GM12875 (cell line): ENCODE data around the gene CELA2B.
"Not testable (repeated sequence)": the region's sequence is repeated elsewhere in the genome, so short reads cannot be mapped to it uniquely, and the experiment has no call there.

Experiments
- H3K4me3 ChIP-seq: one replicate; pipeline ENCODE4 v1.5.1; 2011; ENCODE audit warnings: low read depth, low read length, control low read depth
- CTCF ChIP-seq: IDR thresholded peaks from 2 replicates; pipeline ENCODE4 v1.5.1; 2011; ENCODE audit warnings: low read depth, mild to moderate bottlenecking, control low read depth, inconsistent platforms, low read length, moderate library complexity, borderline replicate concordance; ENCODE audit not compliant: insufficient read depth

The CELA2B gene

GRCh38 chr1:15475752-15476314 lies at the start of gene CELA2B:
TSS of gene CELA2B (plus strand) at chr1:15476104. CDS start at chr1:15476126, 22 bp downstream.
- no peak for TF ChIP-seq CTCF
- H3K4me3 ChIP-seq: no peak within 1 kb of the TSS

- no peak for TF ChIP-seq CTCF
- H3K4me3 ChIP-seq: no peak overlapping the region
Observed at GRCh38 chr1:15426492-15427279, 49.2 kb upstream of the CELA2B start.

GRCh38 chr1:15427280-15427666 lies 48.6 kb upstream of the CELA2B start:
- TF ChIP-seq CTCF: no peak
- no peak overlapping the region for H3K4me3 ChIP-seq

- not testable (repeated sequence) for H3K4me3 ChIP-seq
Observed at GRCh38 chr1:15428252-15428651, 47.7 kb upstream of the CELA2B start.

GRCh38 chr1:15428815-15429435 lies 47.0 kb upstream of the CELA2B start:
- no peak for TF ChIP-seq CTCF
- no peak overlapping the region for H3K4me3 ChIP-seq

- no peak for TF ChIP-seq CTCF
- H3K4me3 ChIP-seq: no peak overlapping the region
Observed at GRCh38 chr1:15429701-15430149, 46.2 kb upstream of the CELA2B start.

GRCh38 chr1:15430787-15431570 lies 44.9 kb upstream of the CELA2B start:
- TF ChIP-seq CTCF: peak; percentile 98
- H3K4me3 ChIP-seq: no peak overlapping the region
